GM21526 (cell line): ENCODE data around the gene VPS11.
A peak's percentile ranks its signal among the peaks of the same experiment; 100 is the strongest.

Experiments used
- ATAC-seq: cut with Tn5 transposase; IDR thresholded peaks from one replicate; pipeline ENCODE4 v1.9.1; 2021; ENCODE audit warnings: moderate library complexity; ENCODE audit not compliant: unreplicated experiment, low FRiP score

Gene VPS11

DNA sequence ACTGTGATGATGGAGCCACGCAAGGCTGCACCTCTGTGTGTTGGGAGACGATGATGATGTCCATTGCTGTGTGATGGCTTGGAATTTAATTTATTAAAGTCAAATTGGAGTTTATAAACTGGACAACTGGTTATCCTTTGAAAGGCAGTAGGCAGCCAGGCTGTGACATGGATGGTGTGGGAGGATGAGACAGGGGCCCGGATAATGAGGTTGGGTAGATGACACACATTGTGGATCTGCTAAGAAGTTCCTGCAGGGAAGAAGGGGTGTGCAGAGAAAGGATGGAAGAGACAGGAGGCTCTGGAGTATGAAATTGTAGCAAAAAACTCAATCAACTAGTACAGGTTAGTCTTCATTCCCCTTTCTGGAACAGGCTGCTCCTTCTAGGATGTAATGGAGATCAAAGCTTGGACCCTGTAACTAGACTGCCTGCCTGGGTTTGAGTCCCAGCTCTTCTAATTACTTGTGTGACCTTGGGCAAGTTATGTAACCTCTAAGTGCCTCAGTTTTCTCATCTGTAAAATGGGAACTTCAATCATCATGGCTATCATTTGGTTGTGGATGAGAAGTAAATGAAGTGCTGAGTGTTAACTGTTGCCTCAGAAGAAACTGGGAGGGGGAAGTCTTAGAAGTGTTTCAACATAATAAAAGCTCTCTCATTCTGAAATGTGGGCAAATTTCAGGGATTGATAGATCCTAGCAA, 49.5 kb downstream of the VPS11 start:
- no peak for ATAC-seq

DNA sequence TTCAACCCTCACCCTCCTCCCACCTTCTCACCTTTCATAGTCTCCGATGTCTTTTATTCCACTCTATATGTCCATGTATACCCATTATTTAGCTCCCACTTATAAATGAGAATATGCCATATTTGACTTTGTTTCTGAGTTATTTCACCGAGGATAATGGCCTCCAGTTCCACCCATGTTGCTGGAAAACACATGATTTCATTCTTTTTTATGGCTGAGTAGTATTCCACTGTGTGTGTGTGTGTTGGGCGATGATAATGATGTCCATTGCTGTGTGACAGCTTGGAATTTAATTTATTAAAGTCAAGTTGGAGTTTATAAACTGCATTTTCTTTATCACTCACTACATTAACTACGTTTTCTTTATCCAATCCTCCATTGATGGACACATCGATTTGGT, 50.6 kb downstream of the VPS11 start:
- no peak for ATAC-seq

DNA sequence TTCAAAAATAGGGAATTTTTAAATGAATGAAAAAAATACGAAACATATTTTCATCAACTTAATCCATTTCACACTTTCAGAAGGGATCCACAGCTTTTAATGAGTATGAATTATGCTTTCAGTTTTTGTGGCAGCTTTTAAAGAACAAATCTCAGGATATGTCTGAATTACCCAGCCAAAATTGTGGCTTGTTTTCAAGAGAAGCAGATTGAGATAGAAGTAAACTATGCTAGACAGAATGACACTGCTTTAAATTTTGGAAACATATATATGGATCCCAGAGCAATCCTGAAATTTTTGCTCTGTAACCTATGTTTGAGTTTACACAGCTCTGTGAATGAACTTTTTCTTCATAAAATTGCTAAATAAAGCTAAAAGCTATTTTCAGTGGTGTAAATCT, 51.3 kb downstream of the VPS11 start:
- ATAC-seq = no peak

DNA sequence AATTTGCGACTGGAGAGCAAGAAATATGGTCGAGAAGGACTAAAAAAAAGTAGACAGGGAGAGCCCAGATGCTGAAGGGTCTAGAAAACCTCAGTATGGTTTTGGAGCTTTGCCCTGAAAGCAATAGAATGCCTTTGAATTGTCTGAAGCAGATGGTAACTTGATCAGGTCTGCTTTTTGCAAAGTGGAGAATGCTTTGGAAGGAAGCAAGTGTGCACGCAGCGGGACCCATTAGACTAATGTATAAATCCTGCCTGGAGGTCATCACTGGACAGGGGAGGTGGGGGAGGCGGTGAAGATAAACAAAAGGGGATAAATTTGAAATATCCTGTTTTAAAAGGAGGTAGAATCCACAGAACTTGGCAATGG, 53.0 kb downstream of the VPS11 start:
- no peak for ATAC-seq

DNA sequence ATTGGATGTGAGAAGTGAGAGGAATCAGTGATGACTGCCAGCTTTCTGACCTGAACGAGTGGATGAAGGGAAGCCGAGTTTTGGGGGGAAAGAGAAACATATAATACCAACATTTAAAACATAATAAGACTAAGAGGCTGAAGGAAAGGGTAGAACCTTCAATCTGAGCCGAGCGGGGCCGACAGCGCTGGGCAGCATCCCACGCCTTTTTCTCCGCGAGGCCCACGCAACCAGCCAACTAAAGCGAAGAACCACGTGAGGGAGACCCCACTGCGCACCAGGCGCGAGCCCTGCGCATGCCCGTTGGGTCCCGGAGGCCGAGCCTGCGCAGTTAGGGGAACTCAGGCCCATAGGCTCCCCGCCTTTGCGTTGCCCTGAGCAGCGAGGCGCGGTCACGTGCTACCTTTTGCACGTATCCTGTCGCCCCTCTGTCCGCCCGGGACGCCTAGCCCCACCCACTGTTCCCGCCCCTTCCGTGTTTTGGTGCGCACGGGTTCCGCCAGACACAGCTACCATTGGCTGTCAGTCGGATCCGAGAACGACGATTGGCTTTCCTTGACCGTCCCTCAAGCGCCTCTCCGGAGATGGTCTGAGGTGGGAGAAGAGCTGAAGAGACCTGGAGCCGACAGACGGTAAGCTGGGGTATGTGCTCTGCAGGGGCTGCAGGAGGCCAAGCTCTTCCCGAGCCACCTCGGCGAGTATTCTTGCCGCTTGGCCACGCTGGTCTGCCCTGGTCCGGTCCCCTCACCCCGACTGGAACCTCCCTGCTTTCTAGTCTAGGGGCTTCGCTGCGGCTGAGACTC, 53.6 kb downstream of the VPS11 start, which contains the start of gene HINFP:
Gene HINFP (plus strand): TSS at position 573 of the 803 bp plus-strand sequence. CDS start 5,365 bp downstream, outside the sequence.
- ATAC-seq = peak; percentile 94

DNA sequence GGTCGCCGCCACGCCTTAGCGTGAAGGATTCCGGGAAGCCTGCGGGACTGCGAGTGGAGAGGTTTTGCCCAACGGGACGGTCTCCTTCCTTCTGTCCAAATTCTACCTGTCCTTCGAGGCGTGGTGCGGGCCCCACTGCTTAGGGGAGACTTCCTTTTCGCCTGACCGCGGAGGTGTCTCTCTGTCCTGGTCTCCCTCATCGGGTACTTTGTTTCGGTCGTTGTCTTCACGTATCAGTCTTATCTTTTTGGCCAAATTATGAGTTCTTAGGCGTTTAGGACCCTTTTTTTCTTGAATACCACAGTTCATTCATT, 54.1 kb downstream of the VPS11 start:
- ATAC-seq = peak; percentile 17

DNA sequence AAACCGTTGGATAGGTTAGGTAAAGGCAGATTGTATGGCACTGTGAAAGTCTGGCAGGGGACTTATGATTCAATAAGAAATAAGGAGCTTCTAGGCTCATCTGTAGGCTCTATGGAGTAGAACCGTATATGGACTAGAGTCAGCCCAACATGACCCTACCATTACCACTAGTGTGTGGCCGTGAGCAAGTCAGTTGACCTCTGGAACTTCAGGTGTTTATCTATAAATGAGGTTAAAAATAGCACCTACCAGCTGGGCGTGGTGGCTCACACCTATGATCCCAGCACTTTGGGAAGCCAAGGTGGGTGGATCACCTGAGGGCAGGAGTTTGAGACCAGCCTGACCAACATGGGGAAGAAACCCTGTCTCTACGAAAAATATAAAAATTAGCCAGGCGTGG, 58.2 kb downstream of the VPS11 start:
- no peak for ATAC-seq

DNA sequence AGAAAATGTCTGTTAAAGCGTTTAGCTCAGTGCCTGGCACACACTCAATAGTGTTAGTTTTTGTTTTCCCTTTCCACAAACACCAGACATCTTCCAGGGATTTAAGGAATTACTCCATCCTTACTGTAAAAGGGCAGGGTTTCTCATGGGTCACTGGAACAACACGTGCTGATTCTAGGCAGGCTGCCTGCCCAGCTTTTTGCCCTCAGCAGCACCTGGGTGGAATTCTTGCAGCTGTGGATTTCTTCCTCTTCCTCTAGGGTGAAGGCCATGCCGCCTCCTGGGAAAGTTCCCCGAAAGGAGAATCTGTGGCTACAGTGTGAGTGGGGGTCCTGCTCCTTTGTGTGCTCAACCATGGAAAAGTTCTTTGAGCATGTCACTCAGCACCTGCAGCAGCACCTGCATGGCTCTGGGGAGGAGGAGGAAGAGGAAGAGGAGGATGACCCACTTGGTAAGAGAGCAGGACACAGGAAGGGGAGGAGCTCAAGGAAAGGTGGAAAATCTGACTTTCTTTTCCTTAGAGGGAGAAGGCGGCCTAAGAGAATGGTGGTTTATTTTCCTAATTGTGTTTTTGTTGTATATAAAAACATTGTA, 59.2 kb downstream of the VPS11 start:
- no peak for ATAC-seq

DNA sequence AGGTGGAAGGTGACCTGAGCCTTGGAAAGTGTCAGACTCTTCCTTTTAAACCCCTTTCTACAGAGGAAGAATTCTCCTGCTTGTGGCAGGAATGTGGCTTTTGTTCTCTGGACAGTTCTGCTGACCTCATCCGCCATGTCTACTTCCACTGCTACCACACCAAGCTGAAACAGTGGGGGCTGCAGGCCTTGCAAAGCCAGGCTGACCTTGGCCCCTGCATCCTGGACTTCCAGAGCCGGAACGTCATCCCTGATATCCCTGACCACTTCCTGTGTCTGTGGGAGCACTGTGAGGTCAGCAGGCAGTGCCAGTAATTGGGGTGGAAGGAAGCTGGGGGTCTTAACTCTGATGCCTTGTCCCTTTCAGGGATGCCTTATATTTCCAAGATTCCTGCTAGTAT, 63.0 kb downstream of the VPS11 start:
- no peak for ATAC-seq
